Stomach (tissue), 4 donors: Measurements from ENCODE around the gene MMGT1.

Experiments
- CTCF ChIP-seq, 7 experiments: fragments of 450-650 bp in 4 of 7; fragments of 200-600 bp in 3 of 7; sonication (generic) in 3 of 7; IDR thresholded peaks; one replicate each; pipeline ENCODE4 v1.5.1; 2016 to 2019; ENCODE audit warnings: antibody characterized with exemption in 7 of 7, control low read depth in 2 of 7, mild to moderate bottlenecking in 1 of 7
- EP300 ChIP-seq: sonication (generic); formaldehyde crosslinking; IDR thresholded peaks from one replicate; pipeline ENCODE4 v1.6.1; 2017; ENCODE audit warnings: antibody characterized with exemption
- POLR2A ChIP-seq, 4 donors: fragments of 450-650 bp; IDR thresholded peaks; one replicate each; pipeline ENCODE4 v1.6.1; 2016; ENCODE audit warnings: antibody characterized with exemption in 4 of 4, control low read depth in 2 of 4, mild to moderate bottlenecking in 1 of 4, moderate library complexity in 1 of 4

GRCh38 chrX:135984791-135985156, 11.0 kb upstream of the MMGT1 start:
- no peak for TF ChIP-seq POLR2A (IDR thresholded peaks at IDR 0.05)
- no peak for TF ChIP-seq CTCF (IDR thresholded peaks at IDR 0.05)
- no peak for TF ChIP-seq EP300
